Breast epithelium (tissue), 4 donors: Measurements from ENCODE around the gene MAML3. TPM values are rescaled to one million over a fixed set of nuclear protein-coding genes. Genes with fewer than 3 reads are reported as not detected.

ENCODE experiments used
- DNase-seq, 2 donors: peaks; one replicate each; pipeline ENCODE4 v3.0.0-alpha.2; 2019; ENCODE audit warnings: low spot score in 2 of 2
- H3K27ac ChIP-seq, 2 donors: fragments of 200-600 bp; sonication (generic) in 1 of 2; one replicate each; pipeline ENCODE4 v1.5.1; 2016 to 2019; ENCODE audit warnings: mild to moderate bottlenecking in 1 of 2
- H3K27me3 ChIP-seq, 2 donors: fragments of 200-600 bp; sonication (generic) in 1 of 2; one replicate each; pipeline versions ENCODE4 v1.5.1 to v1.6.0; 2017 to 2019; ENCODE audit warnings: control low read depth in 1 of 2, mild to moderate bottlenecking in 1 of 2
- H3K36me3 ChIP-seq: fragments of 200-600 bp; one replicate; pipeline ENCODE4 v1.5.1; 2019
- H3K4me1 ChIP-seq, 2 donors: fragments of 200-600 bp; sonication (generic); one replicate each; pipeline ENCODE4 v1.5.1; 2016 to 2019; ENCODE audit warnings: control low read depth in 1 of 2
- H3K4me3 ChIP-seq, 3 donors: fragments of 200-600 bp; sonication (generic); 1 replicate in 2 of 3; 2 replicates in 1 of 3; pipeline ENCODE4 v1.5.1; 2016 to 2019; ENCODE audit warnings: mild to moderate bottlenecking in 3 of 3, moderate library complexity in 2 of 3
- H3K9me3 ChIP-seq, 2 donors: fragments of 200-600 bp; sonication (generic) in 1 of 2; one replicate each; pipeline ENCODE4 v1.5.1; 2016 to 2019; ENCODE audit warnings: control low read depth in 1 of 2
- CTCF ChIP-seq, 3 donors: fragments of 450-650 bp; IDR thresholded peaks; one replicate each; pipeline ENCODE4 v1.5.1; 2016 to 2017; ENCODE audit warnings: antibody characterized with exemption in 3 of 3, mild to moderate bottlenecking in 3 of 3, moderate library complexity in 3 of 3
- POLR2A ChIP-seq: fragments of 450-650 bp; IDR thresholded peaks from one replicate; pipeline ENCODE4 v1.6.1; 2016; ENCODE audit warnings: antibody characterized with exemption, mild to moderate bottlenecking, moderate library complexity
- POLR2AphosphoS5 ChIP-seq, 3 donors: sonication (generic); formaldehyde crosslinking; IDR thresholded peaks; one replicate each; pipeline ENCODE4 v1.6.1; 2017; ENCODE audit warnings: antibody characterized with exemption in 3 of 3
- intact Hi-C: fragments of 100-400 bp; cut with DNase I; formaldehyde crosslinking; loops from one replicate; pipeline ENCODE4 v1.15.1; 2023; ENCODE audit warnings: low total_unique reads
- total RNA-seq, 3 donors: library from RNA; depleted of rRNA; stranded (reverse); fragments of >200 nt; gene quantifications; one replicate each; pipeline ENCODE4 v1.1.0, GENCODE V29; 2016

Gene MAML3
- total RNA-seq, 3 donors from 2014 or later = 5.0 to 16.8 (median 11.1) TPM

GRCh38 chr4:139795527-139796314, 358.3 kb downstream of the MAML3 start:
- Histone ChIP-seq H3K9me3 (no peaks in the 10 kb centered on the region), H3K27ac (no peak overlapping the region), H3K27me3 (no peaks in the 10 kb centered on the region), H3K36me3 (no peaks in the 10 kb centered on the region), H3K4me1 (no peaks in the 10 kb centered on the region), H3K4me3 (no peak overlapping the region)
- intact Hi-C loops = no loop called here
- TF ChIP-seq CTCF (IDR thresholded peaks at IDR 0.05) = no peak
- TF ChIP-seq POLR2A = no peak
- TF ChIP-seq POLR2AphosphoS5 (IDR thresholded peaks at IDR 0.05) = no peak
- DNase-seq = no peak

- no peaks in the 10 kb centered on the region for H3K4me1 ChIP-seq
- intact Hi-C loops = no loop called here
- no peaks in the 10 kb centered on the region for H3K27me3 ChIP-seq
- H3K4me3 ChIP-seq = no peak overlapping the region
- peak overlapping the region in 1 of 2 donors; percentile 10 for H3K27ac ChIP-seq
- DNase-seq = no peak
- H3K9me3 ChIP-seq = no peaks in the 10 kb centered on the region
- no peaks in the 10 kb centered on the region for H3K36me3 ChIP-seq
- TF ChIP-seq POLR2AphosphoS5 (IDR thresholded peaks at IDR 0.05) = peak in 1 of 3 donors; percentile 80
- no peak for TF ChIP-seq POLR2A
- TF ChIP-seq CTCF (IDR thresholded peaks at IDR 0.05) = no peak
These were observed 359.6 kb downstream of the MAML3 start for GRCh38 chr4:139794158-139794954.

- no peak overlapping the region for H3K4me3 ChIP-seq
- H3K27ac ChIP-seq = no peak overlapping the region
- intact Hi-C loops = no loop called here
- TF ChIP-seq POLR2A (no peak), POLR2AphosphoS5 (IDR thresholded peaks at IDR 0.05) (no peak), CTCF (IDR thresholded peaks at IDR 0.05) (no peak)
- no peaks in the 10 kb centered on the region for H3K27me3 ChIP-seq
- no peaks in the 10 kb centered on the region for H3K36me3 ChIP-seq
- H3K4me1 ChIP-seq = no peaks in the 10 kb centered on the region
- no peak for DNase-seq
- H3K9me3 ChIP-seq = no peaks in the 10 kb centered on the region
These were observed 362.3 kb downstream of the MAML3 start for GRCh38 chr4:139791681-139792080.

GRCh38 chr4:139790291-139790690, 363.7 kb downstream of the MAML3 start:
- no peaks in the 10 kb centered on the region for H3K9me3 ChIP-seq
- H3K4me3 ChIP-seq = no peak overlapping the region
- DNase-seq = no peak
- no peaks in the 10 kb centered on the region for H3K27me3 ChIP-seq
- TF ChIP-seq POLR2AphosphoS5 (IDR thresholded peaks at IDR 0.05) = no peak
- TF ChIP-seq CTCF (IDR thresholded peaks at IDR 0.05) = no peak
- TF ChIP-seq POLR2A = no peak
- H3K36me3 ChIP-seq = no peaks in the 10 kb centered on the region
- no peak overlapping the region for H3K27ac ChIP-seq
- intact Hi-C loops = no loop called here
- H3K4me1 ChIP-seq = no peaks in the 10 kb centered on the region

GRCh38 chr4:139789096-139789654, 364.8 kb downstream of the MAML3 start:
- Histone ChIP-seq H3K27ac (no peak overlapping the region), H3K4me3 (no peak overlapping the region), H3K27me3 (no peaks in the 10 kb centered on the region), H3K9me3 (no peaks in the 10 kb centered on the region), H3K4me1 (no peaks in the 10 kb centered on the region), H3K36me3 (no peaks in the 10 kb centered on the region)
- intact Hi-C loops = no loop called here
- no peak for DNase-seq
- TF ChIP-seq CTCF (IDR thresholded peaks at IDR 0.05) (no peak), POLR2AphosphoS5 (IDR thresholded peaks at IDR 0.05) (no peak), POLR2A (no peak)
